SH-SY5Y (cell line): ENCODE measurements around the gene NAT14.

ENCODE experiments used
- GATA2 ChIP-seq: IDR thresholded peaks from 2 replicates; pipeline ENCODE4 v1.6.1; 2011; ENCODE audit warnings: mild to moderate bottlenecking, low read depth, low read length
- GATA3 ChIP-seq: IDR thresholded peaks from 2 replicates; pipeline ENCODE4 v1.6.1; 2011; ENCODE audit warnings: low read depth, mild to moderate bottlenecking, low read length, moderate library complexity

- TF ChIP-seq GATA3 (no peak), GATA2 (no peak)
These were observed 4.2 kb downstream of the NAT14 start for GRCh38 chr19:55488986-55489710.
